ENCODE measurements around the gene ZNF91.

DNA sequence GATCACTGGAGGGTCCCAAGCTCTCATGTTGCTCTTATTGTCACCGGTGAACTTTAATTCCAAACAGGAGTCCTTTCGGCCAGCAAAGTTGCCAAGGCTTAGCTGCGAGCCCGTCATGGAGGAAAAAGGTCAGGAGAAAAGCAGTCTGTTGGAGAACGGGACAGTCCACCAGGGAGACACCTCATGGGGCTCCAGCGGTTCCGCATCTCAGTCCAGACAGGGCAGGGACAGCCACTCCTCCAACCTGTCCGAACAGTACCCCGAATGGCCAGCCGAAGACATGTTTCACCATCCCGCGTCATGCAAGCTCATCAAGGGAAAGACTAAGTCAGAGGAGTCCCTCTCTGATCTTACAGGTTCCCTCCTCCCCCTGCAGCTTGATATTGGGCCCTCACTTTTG lies 10.4 kb downstream of the ZNF91 start:
- TF ChIP-seq, protein P1, sequence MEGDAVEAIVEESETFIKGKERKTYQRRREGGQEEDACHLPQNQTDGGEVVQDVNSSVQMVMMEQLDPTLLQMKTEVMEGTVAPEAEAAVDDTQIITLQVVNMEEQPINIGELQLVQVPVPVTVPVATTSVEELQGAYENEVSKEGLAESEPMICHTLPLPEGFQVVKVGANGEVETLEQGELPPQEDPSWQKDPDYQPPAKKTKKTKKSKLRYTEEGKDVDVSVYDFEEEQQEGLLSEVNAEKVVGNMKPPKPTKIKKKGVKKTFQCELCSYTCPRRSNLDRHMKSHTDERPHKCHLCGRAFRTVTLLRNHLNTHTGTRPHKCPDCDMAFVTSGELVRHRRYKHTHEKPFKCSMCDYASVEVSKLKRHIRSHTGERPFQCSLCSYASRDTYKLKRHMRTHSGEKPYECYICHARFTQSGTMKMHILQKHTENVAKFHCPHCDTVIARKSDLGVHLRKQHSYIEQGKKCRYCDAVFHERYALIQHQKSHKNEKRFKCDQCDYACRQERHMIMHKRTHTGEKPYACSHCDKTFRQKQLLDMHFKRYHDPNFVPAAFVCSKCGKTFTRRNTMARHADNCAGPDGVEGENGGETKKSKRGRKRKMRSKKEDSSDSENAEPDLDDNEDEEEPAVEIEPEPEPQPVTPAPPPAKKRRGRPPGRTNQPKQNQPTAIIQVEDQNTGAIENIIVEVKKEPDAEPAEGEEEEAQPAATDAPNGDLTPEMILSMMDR (optimal IDR thresholded peaks at IDR 0.05 in 1 of 3, IDR thresholded peaks at IDR 0.05 in 1 of 3, conservative IDR thresholded peaks at IDR 0.05 in 1 of 3; ENCODE audit: extremely low read depth in 1 of 3, insufficient read depth in 2 of 3, low read length in 3 of 3): no peak
- TF ChIP-seq EZH2 (IDR thresholded peaks at IDR 0.05; ENCODE audit: low read length): no peak
